ENCODE results near the gene PTGER2. TPM values are rescaled to one million over a fixed set of nuclear protein-coding genes. Genes with fewer than 3 reads are reported as not detected.

The PTGER2 gene
- total RNA-seq, 1 experiment from 2014 or later: 0.12 TPM

DNA sequence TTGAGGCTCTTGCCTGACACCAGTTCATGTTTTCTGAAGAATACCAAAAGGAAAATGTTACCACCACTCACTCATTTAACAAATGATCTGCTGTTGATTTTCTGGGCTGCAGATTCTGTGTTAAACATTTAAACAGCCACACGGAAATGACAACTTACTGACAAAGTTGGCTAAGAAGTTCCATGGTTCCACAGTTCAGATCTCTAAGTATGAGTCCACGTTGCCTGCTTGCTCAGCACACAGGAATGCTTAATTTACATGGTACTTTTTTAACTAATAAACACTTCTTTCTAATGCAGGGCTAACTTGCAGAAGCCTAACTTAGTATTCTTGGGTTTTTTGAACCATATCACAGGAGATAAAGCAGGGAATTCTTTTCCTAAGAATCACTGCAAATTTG is 34.7 kb downstream of the PTGER2 start:
- intact Hi-C loops (cut with micrococcal nuclease): no loop called here
- Mint-ChIP-seq H3K9me3 (ENCODE audit: unreplicated experiment) (no peaks in the 10 kb centered on the region), H3K27ac (ENCODE audit: low read depth, unreplicated experiment) (peak overlapping the region; percentile 84), H3K36me3 (ENCODE audit: insufficient read depth, unreplicated experiment) (no peaks in the 10 kb centered on the region), H3K4me3 (ENCODE audit: unreplicated experiment) (no peak overlapping the region), H3K4me1 (ENCODE audit: insufficient read depth, unreplicated experiment) (peaks cover 25% of the 10 kb centered on the region), H3K27me3 (ENCODE audit: insufficient read depth, unreplicated experiment) (no peaks in the 10 kb centered on the region)
- POLR2A ChIA-PET: no interaction called here
- CTCF ChIA-PET: no interaction called here
- no TSS peak for BruUV-seq (replicated peaks)
- TF ChIP-seq, protein P1, sequence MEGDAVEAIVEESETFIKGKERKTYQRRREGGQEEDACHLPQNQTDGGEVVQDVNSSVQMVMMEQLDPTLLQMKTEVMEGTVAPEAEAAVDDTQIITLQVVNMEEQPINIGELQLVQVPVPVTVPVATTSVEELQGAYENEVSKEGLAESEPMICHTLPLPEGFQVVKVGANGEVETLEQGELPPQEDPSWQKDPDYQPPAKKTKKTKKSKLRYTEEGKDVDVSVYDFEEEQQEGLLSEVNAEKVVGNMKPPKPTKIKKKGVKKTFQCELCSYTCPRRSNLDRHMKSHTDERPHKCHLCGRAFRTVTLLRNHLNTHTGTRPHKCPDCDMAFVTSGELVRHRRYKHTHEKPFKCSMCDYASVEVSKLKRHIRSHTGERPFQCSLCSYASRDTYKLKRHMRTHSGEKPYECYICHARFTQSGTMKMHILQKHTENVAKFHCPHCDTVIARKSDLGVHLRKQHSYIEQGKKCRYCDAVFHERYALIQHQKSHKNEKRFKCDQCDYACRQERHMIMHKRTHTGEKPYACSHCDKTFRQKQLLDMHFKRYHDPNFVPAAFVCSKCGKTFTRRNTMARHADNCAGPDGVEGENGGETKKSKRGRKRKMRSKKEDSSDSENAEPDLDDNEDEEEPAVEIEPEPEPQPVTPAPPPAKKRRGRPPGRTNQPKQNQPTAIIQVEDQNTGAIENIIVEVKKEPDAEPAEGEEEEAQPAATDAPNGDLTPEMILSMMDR (IDR thresholded peaks at IDR 0.05; ENCODE audit: unreplicated experiment): no peak
- DNase-seq (ENCODE audit: unreplicated experiment): no peak

DNA sequence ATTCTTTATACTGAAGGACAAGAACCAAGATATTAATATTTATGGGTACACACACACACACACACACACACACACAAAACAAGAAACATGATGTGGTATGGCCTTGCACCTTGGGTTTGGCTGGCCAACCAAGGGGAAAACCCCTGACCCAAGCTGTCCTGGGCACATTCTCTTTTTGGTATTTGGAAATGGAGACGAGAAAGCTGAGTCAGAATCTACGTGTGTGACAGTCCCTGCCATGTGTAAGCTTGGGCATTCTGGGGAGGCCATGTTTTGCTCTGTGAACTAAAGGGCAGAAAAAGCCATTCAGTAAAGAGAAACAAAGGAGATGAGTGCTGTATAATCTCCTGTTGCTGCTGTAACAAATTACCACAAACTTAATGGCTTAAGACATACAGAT is 35.6 kb downstream of the PTGER2 start:
- ChIA-PET CTCF (no interaction called here), POLR2A (interaction anchor here (0.7 to 3.1 kb wide), 3 partner anchors 12 to 1018 kb away, joined by 3 to 16 read pairs (median 3); no protein-coding TSS in a partner anchor)
- Mint-ChIP-seq H3K4me3 (ENCODE audit: unreplicated experiment) (no peak overlapping the region), H3K4me1 (ENCODE audit: insufficient read depth, unreplicated experiment) (peaks cover 29% of the 10 kb centered on the region), H3K36me3 (ENCODE audit: insufficient read depth, unreplicated experiment) (no peaks in the 10 kb centered on the region), H3K27me3 (ENCODE audit: insufficient read depth, unreplicated experiment) (no peaks in the 10 kb centered on the region), H3K27ac (ENCODE audit: low read depth, unreplicated experiment) (peak overlapping the region; percentile 84), H3K9me3 (ENCODE audit: unreplicated experiment) (no peaks in the 10 kb centered on the region)
- DNase-seq (ENCODE audit: unreplicated experiment): peak; percentile 53
- no TSS peak for BruUV-seq (replicated peaks)
- intact Hi-C loops (cut with micrococcal nuclease): no loop called here
- TF ChIP-seq, protein P1 (IDR thresholded peaks at IDR 0.05; ENCODE audit: unreplicated experiment): no peak

- CTCF ChIA-PET: no interaction called here
- TF ChIP-seq, protein P1 (IDR thresholded peaks at IDR 0.05; ENCODE audit: unreplicated experiment): no peak
- no peaks in the 10 kb centered on the region for H3K36me3 Mint-ChIP-seq (ENCODE audit: insufficient read depth, unreplicated experiment)
- no peaks in the 10 kb centered on the region for H3K27me3 Mint-ChIP-seq (ENCODE audit: insufficient read depth, unreplicated experiment)
- DNase-seq (ENCODE audit: unreplicated experiment): no peak
- H3K9me3 Mint-ChIP-seq (ENCODE audit: unreplicated experiment): no peaks in the 10 kb centered on the region
- peak overlapping the region; percentile 82 for H3K27ac Mint-ChIP-seq (ENCODE audit: low read depth, unreplicated experiment)
- no TSS peak for BruUV-seq (replicated peaks)
- peaks cover 36% of the 10 kb centered on the region for H3K4me1 Mint-ChIP-seq (ENCODE audit: insufficient read depth, unreplicated experiment)
- no peak overlapping the region for H3K4me3 Mint-ChIP-seq (ENCODE audit: unreplicated experiment)
- intact Hi-C loops (cut with micrococcal nuclease): no loop called here
- POLR2A ChIA-PET: interaction anchor here (0.7 to 3.1 kb wide), 4 partner anchors 7 to 107 kb away, joined by 3 to 16 read pairs (median 11); no protein-coding TSS in a partner anchor
Observed at GRCh38 chr14:52350445-52350844, 36.3 kb downstream of the PTGER2 start.

GRCh38 chr14:52351233-52352060 is 37.3 kb downstream of the PTGER2 start:
- H3K4me1 Mint-ChIP-seq (ENCODE audit: insufficient read depth, unreplicated experiment): peaks cover 43% of the 10 kb centered on the region
- H3K9me3 Mint-ChIP-seq (ENCODE audit: unreplicated experiment): no peaks in the 10 kb centered on the region
- no peaks in the 10 kb centered on the region for H3K36me3 Mint-ChIP-seq (ENCODE audit: insufficient read depth, unreplicated experiment)
- intact Hi-C loops (cut with micrococcal nuclease): no loop called here
- H3K27ac Mint-ChIP-seq (ENCODE audit: low read depth, unreplicated experiment): peak overlapping the region; percentile 82
- CTCF ChIA-PET: no interaction called here
- peak; percentile 78 for DNase-seq (ENCODE audit: unreplicated experiment)
- no TSS peak for BruUV-seq (replicated peaks)
- POLR2A ChIA-PET: interaction anchor here (0.6 to 3.1 kb wide), 9 partner anchors 8 to 201 kb away, joined by 3 to 16 read pairs (median 4); partner anchors contain the start of genes GPR137C and TXNDC16
- H3K27me3 Mint-ChIP-seq (ENCODE audit: insufficient read depth, unreplicated experiment): no peaks in the 10 kb centered on the region
- TF ChIP-seq, protein P1 (IDR thresholded peaks at IDR 0.05; ENCODE audit: unreplicated experiment): no peak
- peak overlapping the region; percentile 28 for H3K4me3 Mint-ChIP-seq (ENCODE audit: unreplicated experiment)
